D721Med (cell line): Measurements from ENCODE around the gene SLC39A13.

ENCODE experiments used
- DNase-seq: peaks from one replicate; pipeline ENCODE4 v3.0.0; 2011; ENCODE audit warnings: low spot score; ENCODE audit not compliant: insufficient read length
- FAIRE-seq: peaks from 2 replicates; lab custom pipeline; 2011; peaks lifted over from hg19 to GRCh38; lab: Jason Lieb, UNC
- TF ChIP-seq, protein P1 (sequence below): IDR thresholded peaks from 2 replicates; pipeline ENCODE4 v1.5.1; 2012; ENCODE audit warnings: mild to moderate bottlenecking, control low read depth; ENCODE audit not compliant: insufficient read depth; ENCODE audit errors: missing control alignments

Gene SLC39A13

DNA sequence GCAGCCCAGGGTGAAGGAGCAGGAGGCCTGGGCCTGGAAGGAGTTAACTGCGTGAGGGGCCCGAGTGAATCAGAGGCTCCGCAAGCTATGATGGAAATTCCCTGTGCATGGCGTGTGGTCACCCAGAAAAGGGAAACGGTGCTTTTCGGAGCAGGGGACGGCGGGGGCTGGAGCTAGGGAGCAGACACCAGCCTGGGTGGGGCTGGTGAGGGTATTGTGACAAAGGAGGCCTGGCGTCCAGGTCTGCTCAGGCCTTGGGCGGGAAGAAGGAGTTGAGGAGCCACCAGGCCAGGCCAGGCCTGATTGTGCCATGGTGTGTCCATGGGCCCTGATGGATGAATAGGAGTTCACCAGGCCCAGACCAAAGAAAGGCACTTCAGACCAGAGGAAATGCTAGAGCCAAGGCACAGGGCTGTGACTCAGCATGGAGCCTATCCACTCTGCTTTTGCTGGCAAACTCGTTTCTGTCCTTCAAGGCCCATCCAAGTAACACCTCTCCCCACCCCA, 17.3 kb upstream of the SLC39A13 start:
- TF ChIP-seq, protein P1, sequence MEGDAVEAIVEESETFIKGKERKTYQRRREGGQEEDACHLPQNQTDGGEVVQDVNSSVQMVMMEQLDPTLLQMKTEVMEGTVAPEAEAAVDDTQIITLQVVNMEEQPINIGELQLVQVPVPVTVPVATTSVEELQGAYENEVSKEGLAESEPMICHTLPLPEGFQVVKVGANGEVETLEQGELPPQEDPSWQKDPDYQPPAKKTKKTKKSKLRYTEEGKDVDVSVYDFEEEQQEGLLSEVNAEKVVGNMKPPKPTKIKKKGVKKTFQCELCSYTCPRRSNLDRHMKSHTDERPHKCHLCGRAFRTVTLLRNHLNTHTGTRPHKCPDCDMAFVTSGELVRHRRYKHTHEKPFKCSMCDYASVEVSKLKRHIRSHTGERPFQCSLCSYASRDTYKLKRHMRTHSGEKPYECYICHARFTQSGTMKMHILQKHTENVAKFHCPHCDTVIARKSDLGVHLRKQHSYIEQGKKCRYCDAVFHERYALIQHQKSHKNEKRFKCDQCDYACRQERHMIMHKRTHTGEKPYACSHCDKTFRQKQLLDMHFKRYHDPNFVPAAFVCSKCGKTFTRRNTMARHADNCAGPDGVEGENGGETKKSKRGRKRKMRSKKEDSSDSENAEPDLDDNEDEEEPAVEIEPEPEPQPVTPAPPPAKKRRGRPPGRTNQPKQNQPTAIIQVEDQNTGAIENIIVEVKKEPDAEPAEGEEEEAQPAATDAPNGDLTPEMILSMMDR: no peak
- DNase-seq: no peak
- FAIRE-seq: no peak

GRCh38 chr11:47391711-47392432, 16.5 kb upstream of the SLC39A13 start:
- TF ChIP-seq, protein P1: no peak
- DNase-seq (no peak), FAIRE-seq (no peak)

DNA sequence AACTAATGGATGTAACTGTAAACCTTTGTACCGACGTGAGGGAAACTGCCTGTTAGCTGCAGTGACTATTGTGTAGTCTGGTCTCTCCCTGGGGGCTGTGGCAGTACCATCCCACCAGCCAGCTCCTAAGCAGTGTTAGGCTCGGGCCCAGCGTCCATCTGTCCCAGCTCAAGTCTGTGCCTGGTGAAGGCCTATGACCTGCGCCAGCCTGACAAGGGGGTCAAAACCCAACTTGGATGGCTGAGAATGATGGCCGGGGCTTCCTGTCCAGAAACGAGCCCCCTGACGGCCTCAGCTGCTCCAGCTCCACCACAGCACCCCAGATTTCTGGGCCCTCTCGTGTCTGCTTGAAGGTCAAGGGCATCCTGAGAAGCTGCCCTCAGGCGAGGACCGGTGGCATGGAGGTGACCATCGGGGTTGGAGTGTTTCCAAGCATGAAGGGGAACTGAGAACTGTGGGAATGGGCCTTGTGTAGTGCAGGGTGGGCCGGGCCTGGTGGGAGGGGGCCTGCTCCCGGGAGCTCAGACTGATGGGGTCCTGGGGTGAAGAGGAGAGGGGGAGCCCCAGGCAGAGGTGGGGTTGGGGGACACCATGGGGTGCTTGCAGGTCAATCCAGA, 15.7 kb upstream of the SLC39A13 start:
- TF ChIP-seq, protein P1: no peak
- DNase-seq (no peak), FAIRE-seq (no peak)

GRCh38 chr11:47393163-47394049, 15.0 kb upstream of the SLC39A13 start:
- no peak for DNase-seq
- TF ChIP-seq, protein P1: no peak
- no peak for FAIRE-seq

DNA sequence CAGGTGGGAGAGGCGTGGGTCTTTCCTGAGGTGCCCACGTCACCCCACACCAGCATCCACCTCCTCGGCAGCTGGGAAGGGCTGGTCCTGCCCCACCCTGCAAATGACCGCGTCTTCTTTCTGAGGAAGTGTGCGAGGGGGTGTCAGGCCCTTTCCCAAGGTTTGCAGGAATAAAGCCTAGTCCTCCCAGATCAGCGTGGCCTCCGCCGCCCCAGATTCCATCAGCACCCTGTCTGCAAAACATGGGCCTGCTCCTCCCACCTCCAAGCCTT, 14.4 kb upstream of the SLC39A13 start:
- no peak for FAIRE-seq
- no peak for DNase-seq
- TF ChIP-seq, protein P1: no peak

DNA sequence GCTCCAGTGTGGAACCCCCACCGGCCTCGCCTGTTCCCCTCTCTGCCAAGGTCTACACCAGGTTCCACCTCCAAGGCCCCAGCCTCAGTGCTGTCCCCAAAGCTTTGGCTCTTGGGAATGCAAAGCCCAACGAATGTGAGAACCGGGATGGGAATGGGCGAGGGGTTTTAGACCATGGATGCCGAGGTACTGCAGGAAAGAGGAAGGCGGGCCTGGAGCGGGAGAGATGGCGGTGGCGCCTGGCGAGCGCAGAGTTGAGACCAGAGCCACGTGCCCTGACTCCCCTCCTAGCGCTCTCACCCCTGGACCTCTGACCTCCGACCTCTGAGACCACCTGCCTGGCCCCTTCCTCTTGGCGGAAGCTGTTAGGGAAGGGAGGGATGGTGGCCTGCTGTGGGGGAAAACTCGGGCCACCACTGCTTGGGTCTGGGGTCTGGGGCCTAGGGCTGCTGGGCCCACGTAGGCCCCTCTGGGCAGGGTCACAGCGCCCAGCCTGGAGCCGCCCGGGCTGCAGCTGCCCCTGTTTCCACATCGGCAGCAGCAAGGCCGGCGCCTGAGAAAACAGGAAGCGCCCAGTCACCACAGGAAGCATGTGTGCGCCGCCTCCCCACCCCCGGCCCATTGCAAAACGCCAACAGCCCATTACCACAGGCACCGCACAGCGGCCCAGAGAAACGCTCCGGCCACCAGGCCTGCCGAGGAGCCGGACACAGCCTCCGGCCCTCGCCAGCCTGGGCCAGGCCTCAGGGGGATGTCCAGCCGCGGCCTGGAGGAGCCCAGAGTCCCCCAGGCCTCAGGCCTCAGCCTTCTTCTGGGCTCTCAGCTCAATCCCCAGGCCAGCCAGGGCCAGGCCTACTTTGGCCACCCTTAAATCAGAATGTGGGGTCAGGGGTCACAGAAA, 13.8 kb upstream of the SLC39A13 start:
- FAIRE-seq: no peak
- DNase-seq: no peak
- TF ChIP-seq, protein P1: no peak
